Stomach smooth muscle (tissue), 2 donors: ENCODE data around the gene GPS1.

Experiments
- H3K27ac ChIP-seq: one replicate; pipeline ENCODE4 v1.7.0; 2013; ENCODE audit warnings: mild to moderate bottlenecking, low read length, inconsistent platforms
- H3K27me3 ChIP-seq, 2 donors: one replicate each; pipeline ENCODE4 v1.7.0; 2013; ENCODE audit warnings: low read length in 2 of 2; ENCODE audit not compliant: insufficient read depth in 2 of 2, control insufficient read depth in 1 of 2
- H3K36me3 ChIP-seq, 2 donors: one replicate each; pipeline ENCODE4 v1.7.0; 2013; ENCODE audit warnings: low read length in 2 of 2; ENCODE audit not compliant: control insufficient read depth in 2 of 2, insufficient read depth in 2 of 2
- H3K4me1 ChIP-seq: one replicate; pipeline ENCODE4 v1.7.0; 2013; ENCODE audit warnings: low read length; ENCODE audit not compliant: control insufficient read depth, insufficient read depth
- H3K4me3 ChIP-seq, 2 donors: one replicate each; pipeline ENCODE4 v1.7.0; 2013; ENCODE audit warnings: low read length in 2 of 2
- H3K9ac ChIP-seq, 2 donors: one replicate each; pipeline ENCODE4 v1.7.0; 2013; ENCODE audit warnings: low read length in 2 of 2, mild to moderate bottlenecking in 1 of 2
- H3K9me3 ChIP-seq, 2 donors: one replicate each; pipeline ENCODE4 v1.7.0; 2013; ENCODE audit warnings: low read length in 2 of 2; ENCODE audit not compliant: control insufficient read depth in 2 of 2
- donor health status: healthy.
- donor health status: Pancreatic carcinoma.

GPS1 gene

DNA sequence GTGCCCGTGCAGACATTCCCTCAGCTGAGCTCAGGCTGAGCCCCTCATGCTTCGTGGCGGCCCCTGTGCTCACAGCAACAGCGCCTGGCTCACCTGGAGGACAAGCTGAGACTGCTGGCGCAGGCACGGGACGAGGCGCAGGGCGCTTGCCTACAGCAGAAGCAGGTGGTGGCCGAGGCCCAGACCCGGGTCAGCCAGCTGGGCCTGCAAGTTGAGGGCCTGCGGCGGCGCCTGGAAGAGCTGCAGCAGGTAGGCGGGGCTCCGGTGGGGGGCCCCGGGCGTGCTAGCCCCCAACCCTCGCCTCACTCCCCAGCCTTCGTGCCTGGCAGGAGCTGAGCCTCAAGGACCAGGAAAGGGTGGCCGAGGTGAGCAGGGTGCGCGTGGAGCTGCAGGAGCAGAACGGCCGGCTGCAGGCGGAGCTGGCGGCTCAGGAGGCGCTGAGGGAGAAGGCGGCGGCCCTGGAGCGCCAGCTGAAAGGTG is 21.7 kb upstream of the GPS1 start:
- peaks cover 0 to 12% of the 10 kb centered on the region in 2 donors for H3K27me3 ChIP-seq
- H3K9ac ChIP-seq, result no peak overlapping the region
- peaks cover 25% of the 10 kb centered on the region for H3K4me1 ChIP-seq
- H3K4me3 ChIP-seq, result peak overlapping the region in 1 of 2 donors; percentile 71
- no peak overlapping the region for H3K27ac ChIP-seq
- no peaks in the 10 kb centered on the region for H3K9me3 ChIP-seq
- no peaks in the 10 kb centered on the region for H3K36me3 ChIP-seq

DNA sequence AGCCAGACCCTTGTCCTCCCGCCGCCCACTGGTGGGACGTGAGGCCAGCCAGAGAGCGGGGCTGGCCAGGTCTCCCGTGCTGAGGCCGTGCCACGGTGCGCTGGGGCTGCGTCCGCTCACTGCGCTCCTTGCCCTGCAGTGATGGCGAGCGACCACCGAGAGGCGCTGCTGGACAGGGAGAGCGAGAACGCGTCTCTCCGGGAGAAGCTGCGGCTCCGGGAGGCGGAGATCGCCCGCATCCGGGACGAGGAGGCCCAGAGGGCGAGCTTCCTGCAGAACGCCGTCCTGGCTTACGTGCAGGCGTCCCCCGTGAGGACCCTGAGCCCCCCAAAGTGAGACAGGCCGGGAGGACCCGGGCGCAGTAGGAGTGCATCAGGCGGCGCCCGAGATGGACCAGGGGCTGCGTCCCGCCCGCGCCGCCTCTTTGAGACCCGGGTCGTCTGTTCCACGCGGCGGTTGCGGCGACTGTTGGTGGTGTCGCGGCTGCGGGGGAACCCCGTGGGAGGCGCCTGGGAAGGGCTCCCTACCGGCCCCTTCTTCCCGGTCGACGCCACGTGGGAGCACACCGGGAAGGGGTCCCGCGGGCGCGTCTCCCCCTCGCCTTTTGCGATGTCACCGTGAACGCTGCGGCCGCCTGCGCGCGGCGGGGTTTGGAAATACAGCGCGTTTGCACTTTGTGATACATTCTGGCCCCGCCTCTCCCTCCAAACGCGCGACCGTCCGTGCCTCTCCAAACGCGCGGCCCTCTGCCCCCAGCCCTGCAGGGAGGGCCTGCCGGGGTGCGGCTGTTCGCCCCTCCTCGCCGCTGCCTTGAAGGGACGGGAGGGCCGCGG is 21.0 kb upstream of the GPS1 start:
- Histone ChIP-seq H3K36me3 (no peaks in the 10 kb centered on the region), H3K27ac (no peak overlapping the region), H3K9ac (peak overlapping the region in 1 of 2 donors; percentile 28), H3K4me1 (peaks cover 25% of the 10 kb centered on the region), H3K9me3 (no peaks in the 10 kb centered on the region), H3K4me3 (peak overlapping the region; percentile 52 to 71), H3K27me3 (peaks cover 0 to 12% of the 10 kb centered on the region in 2 donors)

DNA sequence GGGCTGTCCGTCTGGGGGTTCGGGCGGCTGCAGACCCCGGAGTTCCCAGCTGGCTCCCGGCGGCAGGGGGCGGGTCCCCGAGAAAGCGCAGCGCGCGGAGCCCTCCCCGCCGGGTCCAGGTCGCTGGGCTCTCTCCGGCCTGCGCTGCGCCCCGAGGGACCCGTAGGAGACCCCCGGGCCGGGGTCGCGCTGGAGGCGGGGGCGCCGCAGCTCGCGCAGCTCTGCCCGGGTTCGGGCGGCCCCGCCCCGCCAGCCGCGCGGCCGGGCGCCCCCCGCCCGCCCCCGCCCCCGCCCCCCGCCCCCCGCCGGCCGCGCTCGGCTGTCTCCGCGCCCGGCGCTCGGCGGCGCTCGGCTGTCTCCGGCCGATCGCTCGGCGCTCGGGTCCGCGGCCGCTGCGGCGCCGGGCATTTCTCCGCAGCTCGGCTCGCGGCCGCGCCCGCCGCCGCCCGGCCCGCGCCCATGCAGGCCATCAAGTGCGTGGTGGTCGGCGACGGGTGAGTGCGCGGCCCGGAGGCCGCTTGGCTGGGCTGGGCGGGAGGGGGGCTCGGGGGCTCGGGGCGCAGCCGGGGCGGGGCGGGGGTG is 20.3 kb upstream of the GPS1 start, which contains the start of gene RAC3:
Gene RAC3, plus strand, starts transcription at position 376 of the 582 bp plus-strand sequence. Its CDS starts 84 bp downstream, at position 460.
- peak within 1 kb of the TSS; percentile 52 to 71 for H3K4me3 ChIP-seq
- no peaks in the 10 kb centered on the region for H3K9me3 ChIP-seq
- no peaks in the 10 kb centered on the region for H3K36me3 ChIP-seq
- peak within 1 kb of the TSS; percentile 28 to 47 for H3K9ac ChIP-seq
- peaks cover 0 to 12% of the 10 kb centered on the region in 2 donors for H3K27me3 ChIP-seq
- peaks cover 32% of the 10 kb centered on the region for H3K4me1 ChIP-seq
- no peak within 1 kb of the TSS for H3K27ac ChIP-seq

DNA sequence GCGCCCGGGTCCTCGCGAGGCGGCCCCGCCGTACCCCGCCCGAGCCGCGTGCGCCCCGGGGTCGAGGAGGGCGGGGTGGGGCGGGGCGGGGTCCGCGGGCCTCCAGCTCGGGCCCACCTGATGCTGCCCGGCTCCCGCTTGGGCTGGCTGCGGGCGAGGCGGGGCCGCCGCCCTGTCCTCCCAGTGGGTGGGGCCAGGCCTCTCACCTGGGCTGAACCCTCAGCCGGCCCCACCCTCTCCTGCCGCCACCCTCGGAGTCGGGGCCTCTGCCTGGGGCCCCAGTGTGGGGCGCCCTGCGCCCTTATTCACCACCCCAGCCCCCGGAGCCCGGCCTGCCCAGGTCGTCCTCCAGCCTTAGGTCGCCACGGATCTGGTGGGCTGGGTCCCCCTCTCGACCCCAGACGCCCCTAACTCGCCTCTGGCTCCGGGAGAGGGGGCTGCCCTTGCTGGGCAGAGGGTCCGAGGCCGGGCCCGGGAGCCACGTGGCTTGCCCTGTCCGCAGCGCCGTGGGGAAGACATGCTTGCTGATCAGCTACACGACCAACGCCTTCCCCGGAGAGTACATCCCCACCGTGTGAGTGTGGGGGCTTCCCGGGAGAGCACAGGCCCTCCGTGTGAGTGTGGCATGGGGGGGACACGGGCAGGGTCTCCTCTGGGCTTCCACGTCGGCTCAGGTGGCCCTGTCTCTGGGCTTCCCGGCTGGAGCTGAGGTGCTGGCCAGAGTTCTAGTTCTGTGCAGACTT is 19.6 kb upstream of the GPS1 start:
- no peaks in the 10 kb centered on the region for H3K9me3 ChIP-seq
- peak overlapping the region in 1 of 2 donors; percentile 47 for H3K9ac ChIP-seq
- peak overlapping the region in 1 of 2 donors; percentile 54 for H3K4me3 ChIP-seq
- H3K27ac ChIP-seq, result no peak overlapping the region
- peaks cover 39% of the 10 kb centered on the region for H3K4me1 ChIP-seq
- H3K36me3 ChIP-seq, result no peaks in the 10 kb centered on the region
- H3K27me3 ChIP-seq, result peaks cover 0 to 12% of the 10 kb centered on the region in 2 donors

DNA sequence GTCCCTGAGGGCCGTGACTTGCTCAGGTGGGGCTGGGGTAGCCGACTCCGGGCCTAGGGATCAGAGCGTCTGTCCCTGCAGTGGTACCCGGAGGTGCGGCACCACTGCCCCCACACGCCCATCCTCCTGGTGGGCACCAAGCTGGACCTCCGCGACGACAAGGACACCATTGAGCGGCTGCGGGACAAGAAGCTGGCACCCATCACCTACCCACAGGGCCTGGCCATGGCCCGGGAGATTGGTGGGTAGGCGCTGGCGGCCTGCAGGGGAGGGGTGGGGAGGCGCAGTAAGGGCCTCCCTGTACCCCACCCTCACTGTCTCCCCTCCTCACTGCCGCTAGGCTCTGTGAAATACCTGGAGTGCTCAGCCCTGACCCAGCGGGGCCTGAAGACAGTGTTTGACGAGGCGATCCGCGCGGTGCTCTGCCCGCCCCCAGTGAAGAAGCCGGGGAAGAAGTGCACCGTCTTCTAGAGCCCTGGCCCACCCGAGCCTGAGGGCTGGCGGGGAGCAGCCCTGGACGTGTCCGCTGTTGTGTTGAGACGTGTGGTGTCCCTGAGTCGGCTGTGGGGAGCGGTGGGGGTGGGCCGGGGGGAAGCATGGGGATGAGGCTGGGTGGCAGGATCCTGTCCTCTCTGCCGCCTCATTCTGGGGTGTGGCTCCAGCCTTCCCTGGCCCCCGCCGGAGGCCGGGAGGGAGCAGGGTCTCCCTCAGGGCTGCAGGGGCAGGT is 18.2 kb upstream of the GPS1 start:
- H3K4me3 ChIP-seq, result no peak overlapping the region
- peaks cover 0 to 12% of the 10 kb centered on the region in 2 donors for H3K27me3 ChIP-seq

DNA sequence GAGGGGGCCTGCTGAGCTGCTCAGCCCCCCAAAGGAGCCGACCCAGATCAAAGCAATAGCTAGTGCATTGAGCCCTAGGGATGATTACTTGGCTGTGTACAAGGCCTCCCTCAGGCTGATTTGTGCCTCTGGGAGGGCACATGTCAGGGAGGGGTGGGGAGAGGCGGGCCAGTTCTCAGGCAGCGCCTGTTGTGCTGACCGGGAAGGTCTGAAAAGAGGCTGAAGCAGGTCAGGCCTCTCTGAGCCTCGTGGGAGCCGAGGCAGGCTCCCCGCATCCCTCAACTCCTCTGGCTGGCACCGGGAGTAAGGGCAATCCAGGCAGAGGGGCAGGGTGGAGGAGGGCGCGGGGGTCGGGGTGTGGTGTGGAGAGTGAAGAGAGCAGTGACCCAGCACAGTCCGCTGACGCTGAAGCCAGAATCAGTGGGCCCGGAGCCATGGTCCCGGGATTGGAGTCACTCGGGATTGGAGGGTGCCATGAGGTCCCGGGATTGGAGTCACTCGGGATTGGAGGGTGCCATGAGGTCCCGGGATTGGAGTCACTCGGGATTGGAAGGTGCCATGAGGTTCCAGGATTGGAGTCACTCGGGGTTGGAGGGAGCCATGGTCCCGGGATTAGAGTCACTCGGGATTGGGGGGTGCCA is 17.2 kb upstream of the GPS1 start:
- Histone ChIP-seq H3K9me3 (no peaks in the 10 kb centered on the region), H3K4me1 (peaks cover 48% of the 10 kb centered on the region), H3K36me3 (no peaks in the 10 kb centered on the region), H3K9ac (no peak overlapping the region), H3K27me3 (peaks cover 0 to 12% of the 10 kb centered on the region in 2 donors), H3K4me3 (no peak overlapping the region), H3K27ac (no peak overlapping the region)

More for the DNA sequence above, 18.2 kb upstream of the GPS1 start:
- Histone ChIP-seq H3K4me1 (peaks cover 48% of the 10 kb centered on the region), H3K9ac (no peak overlapping the region), H3K9me3 (no peaks in the 10 kb centered on the region), H3K36me3 (no peaks in the 10 kb centered on the region), H3K27ac (no peak overlapping the region)

DNA sequence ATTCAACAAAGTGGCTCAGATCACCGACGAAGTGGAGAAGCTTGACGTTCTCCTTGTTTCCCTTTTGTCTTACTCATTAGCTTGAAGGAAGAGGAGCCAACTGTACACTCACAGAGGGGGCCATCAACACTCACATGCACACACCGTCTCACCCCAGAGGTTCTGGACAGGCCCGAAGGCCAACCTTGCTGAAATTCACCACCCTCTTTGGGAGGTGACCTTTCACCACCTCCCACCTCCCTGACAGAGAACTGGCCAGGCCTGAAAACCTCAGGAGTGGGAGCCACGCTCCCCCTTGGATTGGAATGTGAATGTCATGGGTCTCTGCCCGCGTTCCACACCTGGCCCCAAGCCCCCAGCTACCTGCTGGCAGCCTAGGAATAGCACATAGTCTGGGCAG is 16.2 kb upstream of the GPS1 start:
- Histone ChIP-seq H3K27ac (no peak overlapping the region), H3K9me3 (no peaks in the 10 kb centered on the region), H3K4me3 (no peak overlapping the region), H3K27me3 (peaks cover 0 to 12% of the 10 kb centered on the region in 2 donors), H3K9ac (no peak overlapping the region), H3K4me1 (peaks cover 42% of the 10 kb centered on the region), H3K36me3 (no peaks in the 10 kb centered on the region)

DNA sequence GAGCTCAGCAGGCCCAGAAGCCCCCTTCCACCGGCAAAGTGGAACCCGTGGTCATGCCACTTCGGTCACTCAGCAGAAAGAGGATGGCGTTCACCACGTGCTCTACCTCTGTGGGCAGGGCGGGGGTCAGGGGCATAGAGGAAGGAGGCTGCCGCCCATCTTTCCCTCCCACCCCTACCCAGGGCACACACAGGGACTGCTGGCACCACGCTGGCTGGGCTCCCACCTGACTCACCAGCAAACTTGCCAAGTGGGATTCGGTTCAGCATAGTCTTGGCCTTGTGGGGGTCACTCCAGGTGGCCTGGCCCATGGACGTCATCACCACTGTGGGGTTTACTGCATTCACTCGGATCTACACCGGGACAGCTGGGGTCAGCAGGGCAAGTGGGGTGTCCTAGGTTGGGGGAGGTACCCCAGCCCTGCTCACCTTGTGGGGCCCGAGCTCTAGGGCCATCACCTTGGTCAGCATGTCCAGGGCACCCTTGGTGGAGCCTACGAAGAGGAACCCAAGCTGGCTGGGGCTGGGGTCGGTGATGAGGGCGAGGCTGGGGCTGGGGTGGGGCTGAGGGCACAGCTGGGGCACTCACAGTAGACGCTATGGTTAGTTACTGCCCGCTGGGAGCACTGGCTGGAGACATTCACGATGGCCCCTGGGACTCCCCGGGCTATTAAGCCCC is 15.6 kb upstream of the GPS1 start:
- no peaks in the 10 kb centered on the region for H3K9me3 ChIP-seq
- peaks cover 0 to 12% of the 10 kb centered on the region in 2 donors for H3K27me3 ChIP-seq
- H3K4me1 ChIP-seq, result peaks cover 36% of the 10 kb centered on the region
- no peaks in the 10 kb centered on the region for H3K36me3 ChIP-seq
- H3K9ac ChIP-seq, result peak overlapping the region; percentile 82 to 92
- peak overlapping the region; percentile 78 to 81 for H3K4me3 ChIP-seq
- H3K27ac ChIP-seq, result peak overlapping the region; percentile 88

DNA sequence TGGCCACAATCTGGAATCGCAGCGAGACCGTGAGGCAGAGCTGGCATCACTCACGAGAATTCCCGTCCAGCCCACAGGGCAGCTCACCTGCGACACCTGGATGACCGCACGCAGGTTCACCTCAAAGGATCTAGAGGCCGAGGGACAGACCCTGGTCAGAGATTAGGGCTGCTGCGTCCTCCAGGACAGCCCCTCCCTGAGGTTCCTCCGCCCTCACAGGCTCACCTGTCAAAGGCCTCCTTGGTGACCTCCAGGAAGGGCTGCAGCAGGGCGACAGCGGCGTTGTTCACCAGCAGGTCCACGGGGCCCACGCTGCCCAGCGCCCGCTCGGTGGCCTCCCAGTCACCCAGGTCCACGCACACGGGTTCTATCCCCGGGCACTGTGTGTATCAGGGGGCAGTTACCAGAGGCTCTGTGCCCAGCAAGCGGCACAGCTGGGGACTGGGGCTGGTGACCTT is 15.0 kb upstream of the GPS1 start:
- H3K9me3 ChIP-seq, result no peaks in the 10 kb centered on the region
- H3K4me3 ChIP-seq, result peak overlapping the region; percentile 78 to 81
- H3K36me3 ChIP-seq, result no peaks in the 10 kb centered on the region
- peaks cover 33% of the 10 kb centered on the region for H3K4me1 ChIP-seq
- peak overlapping the region; percentile 88 for H3K27ac ChIP-seq
- peaks cover 0 to 12% of the 10 kb centered on the region in 2 donors for H3K27me3 ChIP-seq
- peak overlapping the region; percentile 82 to 92 for H3K9ac ChIP-seq
